ENCODE results near the gene RGS7. TPM values are rescaled to one million over a fixed set of nuclear protein-coding genes. Genes with fewer than 3 reads are reported as not detected.

The RGS7 gene
- total RNA-seq, 2 experiments from 2014 or later, result not detected

DNA sequence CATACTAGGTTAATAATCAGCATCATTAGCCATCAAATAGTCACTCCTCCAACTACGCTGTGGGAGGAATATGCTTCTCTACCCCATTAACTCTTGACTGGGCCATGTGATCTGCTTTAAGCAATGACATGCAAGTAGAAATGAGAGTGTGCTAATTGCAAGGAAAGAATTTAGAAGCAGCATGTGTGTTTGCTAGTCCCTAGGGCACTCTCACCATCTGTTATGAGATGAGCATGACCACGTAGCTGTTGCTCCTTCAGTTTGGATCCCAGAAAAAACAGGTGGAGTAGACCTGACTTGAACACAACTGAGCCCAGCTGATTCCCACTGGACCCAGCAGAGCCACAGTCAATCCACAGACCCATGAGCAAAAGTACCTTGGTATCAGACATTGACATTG lies 19.7 kb upstream of the RGS7 start:
- CTCF ChIA-PET (ENCODE audit: unreplicated experiment), result no interaction called here
- Histone ChIP-seq H3K79me2 (ENCODE audit: insufficient read depth, low read depth, low read length) (no peaks in the 10 kb centered on the region), H3K4me1 (ENCODE audit: insufficient read depth, low read length, poor library complexity, severe bottlenecking) (no peaks in the 10 kb centered on the region), H3K9me3 (ENCODE audit: low read length) (no peaks in the 10 kb centered on the region), H2AFZ (ENCODE audit: low read length) (no peak overlapping the region), H3K36me3 (ENCODE audit: insufficient read depth, low read length) (no peaks in the 10 kb centered on the region), H3K4me2 (ENCODE audit: low read length) (no peak overlapping the region), H3K4me3 (ENCODE audit: low read depth, low read length, poor library complexity, severe bottlenecking) (no peak overlapping the region), H3K27ac (ENCODE audit: low read depth, low read length, poor library complexity, severe bottlenecking) (no peak overlapping the region), H3K9me2 (ENCODE audit: insufficient read depth, low read length) (no peaks in the 10 kb centered on the region), H4K20me1 (ENCODE audit: insufficient read depth, low read length) (no peaks in the 10 kb centered on the region)
- BruUV-seq (replicated peaks), result no TSS peak
- no peak for DNase-seq (ENCODE audit: low spot score)
- POLR2A ChIA-PET, result interaction anchor here (1.0 kb wide), 1 partner anchor 17 kb away, joined by 3 read pairs; no protein-coding TSS in a partner anchor
- intact Hi-C loops (cut with micrococcal nuclease; ENCODE audit: unreplicated experiment), result no loop called here
- TF ChIP-seq, protein P1, sequence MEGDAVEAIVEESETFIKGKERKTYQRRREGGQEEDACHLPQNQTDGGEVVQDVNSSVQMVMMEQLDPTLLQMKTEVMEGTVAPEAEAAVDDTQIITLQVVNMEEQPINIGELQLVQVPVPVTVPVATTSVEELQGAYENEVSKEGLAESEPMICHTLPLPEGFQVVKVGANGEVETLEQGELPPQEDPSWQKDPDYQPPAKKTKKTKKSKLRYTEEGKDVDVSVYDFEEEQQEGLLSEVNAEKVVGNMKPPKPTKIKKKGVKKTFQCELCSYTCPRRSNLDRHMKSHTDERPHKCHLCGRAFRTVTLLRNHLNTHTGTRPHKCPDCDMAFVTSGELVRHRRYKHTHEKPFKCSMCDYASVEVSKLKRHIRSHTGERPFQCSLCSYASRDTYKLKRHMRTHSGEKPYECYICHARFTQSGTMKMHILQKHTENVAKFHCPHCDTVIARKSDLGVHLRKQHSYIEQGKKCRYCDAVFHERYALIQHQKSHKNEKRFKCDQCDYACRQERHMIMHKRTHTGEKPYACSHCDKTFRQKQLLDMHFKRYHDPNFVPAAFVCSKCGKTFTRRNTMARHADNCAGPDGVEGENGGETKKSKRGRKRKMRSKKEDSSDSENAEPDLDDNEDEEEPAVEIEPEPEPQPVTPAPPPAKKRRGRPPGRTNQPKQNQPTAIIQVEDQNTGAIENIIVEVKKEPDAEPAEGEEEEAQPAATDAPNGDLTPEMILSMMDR (conservative IDR thresholded peaks at IDR 0.05; ENCODE audit: low read length), result no peak
- TF ChIP-seq EZH2phosphoT487 (IDR thresholded peaks at IDR 0.05; ENCODE audit: borderline replicate concordance, low read depth, low read length), result no peak

DNA sequence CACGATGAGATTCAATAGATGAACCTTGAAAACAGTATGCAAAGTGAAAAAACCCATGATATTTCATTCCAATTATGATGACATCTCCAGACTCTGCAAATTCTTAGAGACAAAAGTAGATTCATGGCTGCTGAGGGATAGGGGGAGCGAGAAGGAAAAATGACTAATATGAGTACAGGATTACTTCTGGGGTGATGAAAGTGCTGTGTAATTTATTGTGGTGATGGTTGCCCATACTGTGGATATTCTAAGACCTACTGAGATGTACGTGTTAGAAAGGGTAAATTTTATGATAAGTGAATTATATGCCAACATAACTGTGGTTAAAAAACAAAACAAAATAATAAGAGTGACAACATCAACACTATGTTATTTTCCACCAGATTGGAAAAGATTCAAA lies 18.9 kb upstream of the RGS7 start:
- DNase-seq (ENCODE audit: low spot score), result no peak
- no peaks in the 10 kb centered on the region for H3K4me1 ChIP-seq (ENCODE audit: insufficient read depth, low read length, poor library complexity, severe bottlenecking)
- TF ChIP-seq, protein P1 (conservative IDR thresholded peaks at IDR 0.05; ENCODE audit: low read length), result no peak
- no peak for TF ChIP-seq EZH2phosphoT487 (IDR thresholded peaks at IDR 0.05; ENCODE audit: borderline replicate concordance, low read depth, low read length)
- intact Hi-C loops (cut with micrococcal nuclease; ENCODE audit: unreplicated experiment), result no loop called here
- no peaks in the 10 kb centered on the region for H4K20me1 ChIP-seq (ENCODE audit: insufficient read depth, low read length)
- POLR2A ChIA-PET, result no interaction called here
- no peak overlapping the region for H3K27ac ChIP-seq (ENCODE audit: low read depth, low read length, poor library complexity, severe bottlenecking)
- no TSS peak for BruUV-seq (replicated peaks)
- H3K36me3 ChIP-seq (ENCODE audit: insufficient read depth, low read length), result no peaks in the 10 kb centered on the region
- no peaks in the 10 kb centered on the region for H3K9me3 ChIP-seq (ENCODE audit: low read length)
- CTCF ChIA-PET (ENCODE audit: unreplicated experiment), result no interaction called here
- no peak overlapping the region for H3K4me3 ChIP-seq (ENCODE audit: low read depth, low read length, poor library complexity, severe bottlenecking)
- no peaks in the 10 kb centered on the region for H3K9me2 ChIP-seq (ENCODE audit: insufficient read depth, low read length)
- no peaks in the 10 kb centered on the region for H3K79me2 ChIP-seq (ENCODE audit: insufficient read depth, low read depth, low read length)
- no peak overlapping the region for H2AFZ ChIP-seq (ENCODE audit: low read length)
- no peak overlapping the region for H3K4me2 ChIP-seq (ENCODE audit: low read length)

DNA sequence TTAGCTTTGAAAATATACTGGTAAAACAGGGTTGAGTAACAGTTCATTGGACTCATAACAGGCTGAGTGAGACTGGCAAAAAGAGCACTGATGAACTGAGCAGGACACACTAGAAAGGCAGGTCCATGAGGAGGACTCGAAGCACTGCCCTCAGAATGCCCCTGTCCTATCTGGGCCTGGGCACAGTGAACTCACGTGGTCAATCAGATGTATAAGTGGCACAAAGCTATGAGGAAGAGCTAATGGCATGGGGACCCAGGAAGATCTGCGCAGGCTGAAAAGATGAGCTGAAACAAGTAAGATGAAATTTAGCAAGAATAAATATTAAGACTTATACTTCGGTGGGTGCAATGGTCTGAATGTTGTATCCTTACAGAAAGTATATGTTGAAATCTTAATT lies 9.2 kb upstream of the RGS7 start:
- no peaks in the 10 kb centered on the region for H4K20me1 ChIP-seq (ENCODE audit: insufficient read depth, low read length)
- no peak for DNase-seq (ENCODE audit: low spot score)
- no peak overlapping the region for H3K4me2 ChIP-seq (ENCODE audit: low read length)
- no peaks in the 10 kb centered on the region for H3K9me3 ChIP-seq (ENCODE audit: low read length)
- H3K27ac ChIP-seq (ENCODE audit: low read depth, low read length, poor library complexity, severe bottlenecking), result no peak overlapping the region
- CTCF ChIA-PET (ENCODE audit: unreplicated experiment), result no interaction called here
- no peak for TF ChIP-seq EZH2phosphoT487 (IDR thresholded peaks at IDR 0.05; ENCODE audit: borderline replicate concordance, low read depth, low read length)
- TF ChIP-seq, protein P1 (conservative IDR thresholded peaks at IDR 0.05; ENCODE audit: low read length), result no peak
- BruUV-seq (replicated peaks), result no TSS peak
- POLR2A ChIA-PET, result no interaction called here
- H3K9me2 ChIP-seq (ENCODE audit: insufficient read depth, low read length), result no peaks in the 10 kb centered on the region
- no peaks in the 10 kb centered on the region for H3K79me2 ChIP-seq (ENCODE audit: insufficient read depth, low read depth, low read length)
- H2AFZ ChIP-seq (ENCODE audit: low read length), result no peak overlapping the region
- H3K4me1 ChIP-seq (ENCODE audit: insufficient read depth, low read length, poor library complexity, severe bottlenecking), result no peaks in the 10 kb centered on the region
- no peak overlapping the region for H3K4me3 ChIP-seq (ENCODE audit: low read depth, low read length, poor library complexity, severe bottlenecking)
- no peaks in the 10 kb centered on the region for H3K36me3 ChIP-seq (ENCODE audit: insufficient read depth, low read length)
- intact Hi-C loops (cut with micrococcal nuclease; ENCODE audit: unreplicated experiment), result no loop called here
